MM.1S (cell line): ENCODE measurements around the gene HEATR1.

ENCODE experiments used
- DNase-seq: peaks from one replicate; pipeline ENCODE4 v3.0.0-alpha.2; 2015
- H2AFZ ChIP-seq: fragments of 300-600 bp; sonication (generic); 2 replicates; pipeline ENCODE4 v1.6.0; 2016; ENCODE audit warnings: antibody characterized with exemption, low read length
- H3F3A ChIP-seq: fragments of 300-600 bp; sonication (generic); 2 replicates; pipeline ENCODE4 v1.6.1; 2016; ENCODE audit warnings: mild to moderate bottlenecking, antibody characterized with exemption, low read length, moderate library complexity, mixed read lengths; ENCODE audit not compliant: insufficient read depth
- H3K27ac ChIP-seq: fragments of 300-600 bp; sonication (generic); 2 replicates; pipeline ENCODE4 v1.5.1; 2016; ENCODE audit warnings: mild to moderate bottlenecking, low read length
- H3K27me3 ChIP-seq: fragments of 300-600 bp; sonication (generic); replicated peaks from 2 replicates; pipeline ENCODE4 v1.6.0; 2016; ENCODE audit warnings: low read length; ENCODE audit not compliant: insufficient read depth
- H3K36me3 ChIP-seq: fragments of 300-600 bp; sonication (generic); replicated peaks from 2 replicates; pipeline ENCODE4 v1.6.1; 2016; ENCODE audit warnings: mild to moderate bottlenecking, low read length, mixed read lengths; ENCODE audit not compliant: insufficient read depth
- H3K4me1 ChIP-seq: fragments of 300-600 bp; sonication (generic); 2 replicates; pipeline ENCODE4 v1.6.1; 2016; ENCODE audit warnings: low read length, mixed read lengths
- H3K4me2 ChIP-seq: fragments of 300-600 bp; sonication (generic); 2 replicates; pipeline ENCODE4 v1.6.0; 2016; ENCODE audit warnings: low read depth, low read length
- H3K4me3 ChIP-seq: fragments of 300-600 bp; sonication (generic); 2 replicates; pipeline ENCODE4 v1.5.1; 2016; ENCODE audit warnings: low read length, mixed read lengths
- H3K79me2 ChIP-seq: fragments of 300-600 bp; sonication (generic); 2 replicates; pipeline ENCODE4 v1.6.1; 2016; ENCODE audit warnings: mixed run types, low read length, mixed read lengths
- H3K9ac ChIP-seq: fragments of 300-600 bp; sonication (generic); 2 replicates; pipeline ENCODE4 v1.6.1; 2016; ENCODE audit warnings: low read length, mixed read lengths
- H3K9me2 ChIP-seq: fragments of 300-600 bp; sonication (generic); replicated peaks from 2 replicates; pipeline ENCODE4 v1.6.1; 2016; ENCODE audit warnings: mild to moderate bottlenecking, low read length, mixed read lengths; ENCODE audit not compliant: insufficient read depth
- H3K9me3 ChIP-seq: fragments of 300-600 bp; sonication (generic); replicated peaks from 2 replicates; pipeline ENCODE4 v1.6.1; 2016; ENCODE audit warnings: mild to moderate bottlenecking, low read length, mixed read lengths; ENCODE audit not compliant: insufficient read depth
- H4K20me1 ChIP-seq: fragments of 300-600 bp; sonication (generic); 2 replicates; pipeline ENCODE4 v1.6.1; 2016; ENCODE audit warnings: mild to moderate bottlenecking, low read length, moderate library complexity, mixed read lengths; ENCODE audit not compliant: insufficient read depth
- EZH2 ChIP-seq: fragments of 300-600 bp; sonication (generic); optimal IDR thresholded peaks from 2 replicates; pipeline ENCODE3; 2017; ENCODE audit warnings: low read depth, mild to moderate bottlenecking, antibody characterized with exemption, low read length, mixed read lengths
- EZH2phosphoT487 ChIP-seq: fragments of 300-600 bp; sonication (generic); IDR thresholded peaks from 2 replicates; pipeline ENCODE4 v1.6.1; 2018; ENCODE audit warnings: antibody characterized with exemption, low read length
- TF ChIP-seq, protein P1 (sequence below): fragments of 300-600 bp; sonication (generic); IDR thresholded peaks from 2 replicates; pipeline ENCODE4 v1.5.1; 2016; ENCODE audit warnings: antibody characterized with exemption, low read length, mixed read lengths

Gene HEATR1

DNA sequence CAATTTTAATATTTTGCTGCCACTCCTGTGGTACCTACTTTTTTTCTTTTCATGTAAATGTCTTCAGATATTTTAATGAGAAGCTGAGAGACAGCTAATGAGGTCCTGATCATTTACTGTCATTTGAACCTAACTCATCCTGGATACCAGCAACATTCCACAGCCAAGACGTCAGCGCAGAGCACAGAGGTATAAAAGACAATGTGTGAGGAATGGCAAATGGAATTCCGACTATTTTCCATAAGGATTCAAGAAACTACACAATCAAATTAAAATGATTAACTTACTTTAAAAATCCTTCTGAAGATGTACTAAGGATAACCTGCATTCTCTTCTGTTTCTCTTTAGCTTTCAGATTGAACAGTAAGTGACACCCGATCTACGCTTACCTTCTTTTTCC, 38.8 kb downstream of the HEATR1 start:
- no peak for TF ChIP-seq EZH2
- TF ChIP-seq, protein P1, sequence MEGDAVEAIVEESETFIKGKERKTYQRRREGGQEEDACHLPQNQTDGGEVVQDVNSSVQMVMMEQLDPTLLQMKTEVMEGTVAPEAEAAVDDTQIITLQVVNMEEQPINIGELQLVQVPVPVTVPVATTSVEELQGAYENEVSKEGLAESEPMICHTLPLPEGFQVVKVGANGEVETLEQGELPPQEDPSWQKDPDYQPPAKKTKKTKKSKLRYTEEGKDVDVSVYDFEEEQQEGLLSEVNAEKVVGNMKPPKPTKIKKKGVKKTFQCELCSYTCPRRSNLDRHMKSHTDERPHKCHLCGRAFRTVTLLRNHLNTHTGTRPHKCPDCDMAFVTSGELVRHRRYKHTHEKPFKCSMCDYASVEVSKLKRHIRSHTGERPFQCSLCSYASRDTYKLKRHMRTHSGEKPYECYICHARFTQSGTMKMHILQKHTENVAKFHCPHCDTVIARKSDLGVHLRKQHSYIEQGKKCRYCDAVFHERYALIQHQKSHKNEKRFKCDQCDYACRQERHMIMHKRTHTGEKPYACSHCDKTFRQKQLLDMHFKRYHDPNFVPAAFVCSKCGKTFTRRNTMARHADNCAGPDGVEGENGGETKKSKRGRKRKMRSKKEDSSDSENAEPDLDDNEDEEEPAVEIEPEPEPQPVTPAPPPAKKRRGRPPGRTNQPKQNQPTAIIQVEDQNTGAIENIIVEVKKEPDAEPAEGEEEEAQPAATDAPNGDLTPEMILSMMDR = no peak
- TF ChIP-seq EZH2phosphoT487 = no peak
- Histone ChIP-seq H3F3A (no peaks in the 10 kb centered on the region), H4K20me1 (no peaks in the 10 kb centered on the region), H3K79me2 (no peaks in the 10 kb centered on the region), H3K36me3 (peaks cover 32% of the 10 kb centered on the region), H3K4me3 (no peak overlapping the region), H3K4me1 (no peaks in the 10 kb centered on the region), H2AFZ (no peak overlapping the region), H3K4me2 (no peak overlapping the region), H3K9me2 (no peaks in the 10 kb centered on the region), H3K27me3 (no peaks in the 10 kb centered on the region), H3K9me3 (no peaks in the 10 kb centered on the region), H3K27ac (no peak overlapping the region), H3K9ac (no peak overlapping the region)
- no peak for DNase-seq

DNA sequence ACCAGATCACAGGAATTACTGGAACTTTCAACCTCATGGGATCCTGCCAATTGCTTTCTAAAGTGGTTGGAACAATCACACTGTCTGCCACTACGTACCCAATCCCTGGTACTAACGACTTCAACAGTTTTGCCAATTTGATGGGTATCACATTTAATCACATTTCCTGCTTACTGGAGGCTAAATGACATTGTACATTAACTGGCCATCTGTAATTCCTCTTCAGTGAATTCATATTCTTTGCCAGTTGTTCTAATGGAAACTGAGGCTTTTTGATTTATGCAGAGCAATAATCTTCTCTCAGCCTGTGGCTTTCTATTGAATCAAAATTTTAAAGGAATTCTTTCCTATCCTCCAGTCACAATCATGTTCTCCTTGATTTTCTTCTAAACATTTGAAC, 42.3 kb downstream of the HEATR1 start:
- Histone ChIP-seq H3K27me3 (no peaks in the 10 kb centered on the region), H2AFZ (no peak overlapping the region), H3K4me2 (no peak overlapping the region), H3K4me3 (no peak overlapping the region), H3K36me3 (peaks cover 25% of the 10 kb centered on the region), H3K9me3 (no peaks in the 10 kb centered on the region), H3K79me2 (no peaks in the 10 kb centered on the region), H3F3A (no peaks in the 10 kb centered on the region), H3K4me1 (no peaks in the 10 kb centered on the region), H3K27ac (no peak overlapping the region), H3K9ac (no peak overlapping the region), H4K20me1 (no peaks in the 10 kb centered on the region), H3K9me2 (no peaks in the 10 kb centered on the region)
- TF ChIP-seq, protein P1 = no peak
- TF ChIP-seq EZH2 (no peak), EZH2phosphoT487 (no peak)
- no peak for DNase-seq

DNA sequence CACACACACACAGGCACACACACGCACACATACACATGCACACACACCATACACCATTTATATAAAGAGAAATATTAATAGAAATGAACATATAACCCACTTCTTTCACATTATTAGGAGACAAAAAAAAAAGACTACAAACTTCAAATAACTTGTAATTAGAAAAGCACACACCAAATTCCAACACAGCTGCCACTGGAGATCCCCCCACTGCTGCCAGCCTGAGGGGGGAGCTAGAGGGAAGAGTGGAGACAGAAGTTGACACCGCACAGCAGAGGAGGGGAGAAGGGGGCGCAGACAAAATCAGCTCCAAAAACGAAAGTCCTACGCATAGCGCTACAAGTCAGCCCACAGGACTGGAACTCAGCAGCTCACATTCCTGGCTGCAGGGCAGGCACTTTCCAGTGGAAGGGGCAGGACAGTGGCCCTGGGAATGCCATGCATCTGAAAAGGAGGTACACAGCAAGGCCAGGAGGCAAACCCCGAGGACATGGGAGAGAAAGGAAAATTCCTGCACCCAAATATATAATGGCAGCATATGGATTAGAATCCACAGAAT, 44.0 kb downstream of the HEATR1 start:
- DNase-seq = no peak
- Histone ChIP-seq H3K4me3 (no peak overlapping the region), H2AFZ (no peak overlapping the region), H3F3A (no peaks in the 10 kb centered on the region), H3K79me2 (no peaks in the 10 kb centered on the region), H3K27ac (no peak overlapping the region), H4K20me1 (no peaks in the 10 kb centered on the region), H3K9ac (no peak overlapping the region), H3K9me2 (no peaks in the 10 kb centered on the region), H3K4me2 (no peak overlapping the region), H3K9me3 (no peaks in the 10 kb centered on the region), H3K36me3 (peaks cover 20% of the 10 kb centered on the region), H3K27me3 (no peaks in the 10 kb centered on the region), H3K4me1 (no peaks in the 10 kb centered on the region)
- TF ChIP-seq EZH2 = no peak
- TF ChIP-seq, protein P1 = no peak
